Measurements from ENCODE around the gene ZNF26.
"Not testable (repeated sequence)": the region's sequence is repeated elsewhere in the genome, so short reads cannot be mapped to it uniquely, and the experiment has no call there.

GRCh38 chr12:132963947-132964346, 22.2 kb upstream of the ZNF26 start:
- not testable (repeated sequence) for TF ChIP-seq EZH2 (optimal IDR thresholded peaks at IDR 0.05; ENCODE audit: low read depth, low read length); CTCF (IDR thresholded peaks at IDR 0.05; ENCODE audit: low read length)
